Glomerular visceral epithelial cell (primary cell): Measurements from ENCODE around the gene SMCO2.

Experiments used
- DNase-seq: peaks from one replicate; pipeline ENCODE4 v3.0.0-alpha.2; 2016; ENCODE audit errors: extremely low spot score

The SMCO2 gene

GRCh38 chr12:27550653-27550975 is 104.1 kb downstream of the SMCO2 start:
- DNase-seq: no peak

GRCh38 chr12:27551172-27551840 is 104.8 kb downstream of the SMCO2 start:
- no peak for DNase-seq
